Kidney glomerular epithelial cell (primary cell): ENCODE results near the gene YTHDF1.
"Not testable (repeated sequence)": the region's sequence is repeated elsewhere in the genome, so short reads cannot be mapped to it uniquely, and the experiment has no call there.

ENCODE experiments used
- DNase-seq: peaks from one replicate; lab custom pipeline; 2025; lab: John Stamatoyannopoulos, UW

The YTHDF1 gene

DNA sequence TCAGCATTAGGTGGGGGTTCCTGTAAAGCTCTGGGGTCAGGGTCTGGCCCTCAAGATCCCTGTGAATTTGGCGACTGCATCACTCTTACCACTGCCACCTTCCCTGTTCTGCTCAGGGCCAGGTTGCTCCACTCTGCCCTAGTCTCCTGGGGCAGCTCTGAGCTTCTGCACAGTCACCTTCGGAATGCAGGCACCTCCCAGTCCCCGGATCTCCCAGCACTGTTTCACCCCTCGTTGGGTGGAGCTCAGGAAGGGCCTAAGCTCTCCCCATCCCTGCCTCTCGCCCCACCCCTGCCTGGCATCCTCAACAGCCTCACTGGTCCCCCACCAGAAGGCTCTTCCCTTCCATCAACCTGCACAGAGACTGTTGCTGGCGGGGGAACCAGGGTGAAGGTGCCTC lies 46.2 kb downstream of the YTHDF1 start:
- DNase-seq: no peak

DNA sequence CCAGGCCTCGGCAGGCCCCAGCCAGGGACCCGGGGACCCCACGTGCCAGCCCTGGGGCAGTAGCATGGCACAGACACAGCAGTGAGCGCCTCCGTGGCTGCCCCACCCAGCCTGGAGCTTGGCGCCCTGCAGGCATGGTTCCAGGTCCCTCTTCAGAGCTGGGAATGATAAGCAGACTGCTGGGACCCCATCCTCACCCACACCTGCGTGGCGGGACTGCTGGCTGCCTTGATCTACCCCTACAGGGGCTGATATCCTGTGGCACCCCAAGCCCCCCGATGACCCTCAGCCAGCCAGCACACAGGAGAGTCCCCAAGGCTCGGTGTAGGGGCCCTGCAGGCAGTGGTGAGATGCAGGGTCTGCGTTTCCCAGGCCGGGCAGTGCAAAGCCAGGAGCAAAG lies 47.1 kb downstream of the YTHDF1 start:
- no peak for DNase-seq

DNA sequence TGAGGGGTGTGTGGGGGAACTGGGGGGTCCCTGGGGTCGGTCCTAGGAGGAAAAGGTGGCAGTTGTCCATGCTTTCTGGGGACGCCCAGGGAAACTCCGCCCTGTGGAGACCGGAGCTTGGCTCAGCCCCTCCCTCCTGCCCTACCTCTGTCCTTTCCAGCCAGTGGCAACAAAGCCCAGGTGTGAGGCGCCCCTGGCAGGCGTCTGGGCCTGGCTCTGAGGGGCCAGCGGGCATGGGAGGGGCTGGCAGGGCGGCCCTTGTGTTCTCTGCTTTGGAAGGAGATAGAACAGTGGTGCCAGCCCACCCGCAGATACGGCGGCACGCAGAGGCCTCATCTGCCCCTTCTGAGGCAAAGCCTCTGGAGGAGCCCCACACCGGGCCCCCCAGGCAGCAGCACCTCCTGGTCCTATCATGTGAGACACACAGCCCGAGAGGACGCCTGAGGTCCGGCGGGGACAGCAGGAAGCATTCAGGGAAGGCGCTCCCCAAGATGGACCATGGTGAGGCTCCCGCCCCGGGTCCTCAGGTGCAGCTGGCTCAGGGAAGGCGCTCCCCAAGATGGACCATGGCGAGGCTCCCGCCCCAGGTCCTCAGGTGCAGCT lies 47.9 kb downstream of the YTHDF1 start:
- no peak for DNase-seq

DNA sequence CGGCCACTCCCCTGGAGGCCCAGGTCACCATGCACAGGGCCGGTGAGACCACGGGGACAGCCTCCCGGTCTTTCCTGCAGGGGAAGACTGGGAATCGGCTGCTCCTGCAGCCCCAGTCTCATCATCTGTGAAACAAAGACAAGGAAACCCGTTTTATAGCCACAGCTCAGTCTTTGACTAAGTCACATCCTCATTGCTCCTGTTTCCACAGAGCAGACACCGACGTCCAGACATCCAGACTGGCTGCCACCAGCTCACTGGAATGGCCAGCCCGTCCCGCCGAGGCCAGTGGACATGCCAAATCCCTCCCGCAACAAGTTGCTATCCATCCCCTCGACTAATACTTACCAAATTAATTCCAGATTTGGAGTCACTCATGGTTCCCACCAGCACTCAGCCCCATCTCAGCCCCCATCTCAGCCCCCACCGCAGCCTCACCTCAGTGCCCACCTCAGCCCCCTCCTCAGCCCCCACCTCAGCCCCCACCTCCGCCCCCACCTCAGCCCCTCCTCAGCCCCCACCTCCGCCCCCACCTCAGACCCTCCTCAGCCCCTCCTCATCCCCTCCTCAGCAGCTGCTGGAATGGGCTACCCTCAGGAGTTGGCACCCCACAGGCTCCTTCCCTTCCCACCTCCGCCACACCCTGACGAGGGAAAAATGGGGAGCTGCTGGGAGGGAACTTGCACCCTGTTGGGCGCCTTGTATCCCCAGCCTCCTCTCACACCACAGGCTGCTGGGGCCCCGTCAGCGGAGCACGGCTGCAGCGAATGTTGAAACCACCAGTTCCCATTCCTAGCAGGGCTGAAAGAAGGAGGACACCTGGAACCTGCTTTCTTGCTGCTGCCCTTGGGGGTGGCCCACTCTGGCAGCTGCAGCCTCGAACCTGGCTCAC lies 48.7 kb downstream of the YTHDF1 start:
- no peak for DNase-seq

DNA sequence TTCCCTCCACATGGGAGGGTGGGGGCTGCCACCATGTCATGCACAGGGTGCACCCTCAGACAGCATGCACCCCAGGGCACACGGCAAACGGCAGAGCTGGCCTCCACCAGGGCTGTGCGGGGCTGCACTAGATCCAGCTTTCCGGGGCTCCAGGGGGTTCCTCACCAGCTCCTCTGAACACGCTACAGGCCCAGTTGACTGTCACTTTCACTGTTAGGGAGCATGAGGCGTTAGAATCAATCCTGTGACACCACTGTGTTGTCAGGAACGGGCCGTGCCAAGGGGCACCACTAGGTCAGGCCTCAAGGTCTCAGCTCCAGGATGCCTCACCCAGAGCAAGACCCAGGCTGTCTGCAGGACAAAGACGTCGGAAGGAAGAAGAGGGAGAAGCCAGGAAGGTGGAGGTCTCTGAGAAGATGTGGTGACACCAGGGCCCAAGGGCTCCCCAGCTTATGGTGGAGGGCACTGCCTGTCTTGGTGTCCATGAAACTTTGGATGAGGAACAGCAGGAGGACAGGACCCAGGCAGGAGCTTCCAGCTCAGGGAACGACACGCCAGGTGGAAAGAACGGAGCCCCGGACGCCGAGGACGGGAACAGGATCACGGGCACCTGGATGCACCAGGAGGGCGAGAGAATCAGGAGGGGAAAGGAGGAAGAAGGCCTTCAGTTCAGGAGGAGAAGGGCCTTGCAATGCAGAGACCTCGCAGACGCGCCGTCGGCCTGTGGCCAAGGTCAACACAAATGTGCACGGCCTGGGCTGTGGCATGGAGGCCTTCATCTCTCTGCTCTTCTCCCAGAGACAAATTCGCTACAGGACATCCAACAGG lies 49.5 kb downstream of the YTHDF1 start:
- DNase-seq: no peak

DNA sequence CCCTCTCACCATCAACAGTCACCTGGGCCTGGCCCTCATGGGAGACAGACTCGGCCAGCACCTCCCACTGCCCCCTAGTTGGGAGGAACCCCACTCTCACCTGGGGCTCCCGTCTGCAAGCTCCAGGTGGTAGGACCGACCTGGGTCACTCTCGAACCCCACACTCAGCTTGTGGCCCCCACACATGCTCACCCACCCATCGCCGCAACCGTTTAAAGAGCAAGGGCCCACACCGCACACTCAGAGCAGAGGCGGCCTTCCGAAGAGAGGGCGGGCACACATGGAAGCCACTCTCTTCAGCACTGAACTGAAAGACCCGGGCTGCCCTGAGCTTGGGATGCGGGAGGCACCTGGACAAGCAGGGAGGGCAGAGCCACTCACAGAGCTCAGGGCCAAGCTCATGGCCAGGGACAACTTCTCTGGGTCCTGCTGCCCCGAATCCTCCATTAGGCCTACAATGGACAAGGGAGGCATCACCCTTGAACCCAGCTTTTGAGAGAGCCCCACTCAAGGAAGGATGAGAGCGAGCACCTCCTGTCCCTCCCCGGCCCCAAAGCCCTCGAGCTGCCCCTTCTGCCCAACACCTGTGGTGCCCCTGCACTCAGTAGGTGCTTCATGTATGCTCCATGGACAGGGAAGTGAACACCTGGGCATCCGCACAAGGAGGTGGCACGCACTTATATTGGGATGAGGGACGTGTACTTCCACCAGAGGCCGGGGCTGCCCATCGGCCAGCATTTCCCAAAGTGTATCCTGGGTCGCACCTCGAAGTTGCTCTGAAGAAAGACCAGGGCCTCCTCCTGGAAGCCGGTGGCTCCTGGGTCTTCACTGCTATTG lies 50.4 kb downstream of the YTHDF1 start:
- no peak for DNase-seq

DNA sequence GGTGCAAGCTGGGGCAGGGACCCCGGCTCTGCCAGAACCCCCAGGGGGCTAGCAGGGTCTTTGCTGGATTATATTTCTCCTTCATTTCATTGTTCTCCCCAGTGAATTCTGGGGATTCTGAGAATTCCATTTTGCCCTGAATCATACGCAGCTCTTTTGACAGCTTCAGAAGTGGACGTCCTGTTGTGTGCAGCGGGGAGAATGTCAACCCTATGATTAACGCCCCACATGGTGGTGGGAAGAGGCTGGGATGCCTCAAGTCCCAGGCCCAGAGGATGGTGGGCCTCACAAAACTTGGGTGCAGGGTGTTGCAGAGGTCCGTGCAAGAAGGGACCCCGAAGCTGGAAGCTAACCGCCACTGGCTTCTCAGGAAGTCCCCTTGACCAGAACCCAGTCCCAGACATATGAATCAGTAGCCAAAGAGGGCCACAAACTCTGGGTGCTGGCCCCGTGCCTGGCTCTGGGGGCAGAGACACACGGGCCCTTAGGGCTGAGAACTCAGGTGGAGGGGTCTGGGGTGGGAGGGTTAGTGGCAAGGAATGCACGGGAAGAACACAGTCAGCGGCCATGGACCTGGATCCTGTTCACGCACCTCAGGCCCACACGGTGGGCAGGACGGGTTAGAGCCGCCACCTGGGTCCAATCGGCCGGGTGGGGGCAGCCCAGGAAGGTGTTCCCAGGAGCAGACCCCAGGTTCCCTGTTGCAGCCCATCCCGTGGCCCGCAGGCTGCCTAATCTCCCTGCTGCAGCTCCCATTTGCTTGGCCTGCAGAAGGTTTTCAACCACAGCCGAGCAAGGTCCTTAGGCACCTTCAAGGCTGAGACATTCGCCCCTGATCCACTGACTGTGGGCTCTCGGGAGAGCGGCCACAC lies 51.2 kb downstream of the YTHDF1 start:
- DNase-seq: no peak

DNA sequence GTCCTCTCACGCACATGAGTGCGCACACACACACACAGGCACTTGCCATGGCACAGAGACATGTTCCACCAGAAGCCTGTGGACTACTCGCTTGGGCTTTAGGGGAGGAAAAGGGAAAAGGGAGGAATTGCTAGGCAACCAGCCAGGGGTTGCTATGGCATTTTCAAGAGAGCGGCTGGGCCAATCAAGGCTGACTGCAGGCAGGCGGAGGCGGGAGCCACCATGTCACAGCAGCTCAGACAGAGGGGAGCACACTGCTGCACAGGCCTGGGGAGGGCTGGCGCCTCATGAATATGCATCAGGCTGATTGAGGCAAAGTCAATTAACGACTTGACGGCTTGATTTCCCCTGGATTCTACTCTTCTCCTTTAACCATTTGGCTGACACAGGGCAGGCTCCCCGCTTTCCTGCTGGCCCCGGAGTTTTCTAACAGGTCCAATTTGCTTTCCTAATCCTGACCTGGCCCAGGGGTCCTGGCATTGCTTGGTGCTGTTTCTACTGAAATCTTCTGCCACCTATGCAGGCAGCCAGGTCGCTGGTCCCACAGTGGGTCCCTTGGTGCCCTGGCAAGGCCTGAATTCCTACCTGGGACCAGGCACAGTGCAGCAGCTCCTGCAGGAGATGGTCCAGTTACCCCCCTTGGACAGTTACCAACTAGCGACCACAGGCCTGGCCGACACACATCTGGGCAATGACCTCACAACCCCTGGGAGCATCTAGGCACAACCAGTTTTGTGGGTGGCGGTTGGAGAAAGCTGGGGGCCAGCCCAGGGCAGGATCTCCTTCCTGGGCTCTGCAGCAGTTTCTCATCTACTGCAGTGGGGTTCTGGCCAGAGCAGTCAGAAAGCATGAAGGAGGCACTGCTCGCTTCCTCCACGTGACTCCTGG lies 52.1 kb downstream of the YTHDF1 start:
- DNase-seq: no peak

DNA sequence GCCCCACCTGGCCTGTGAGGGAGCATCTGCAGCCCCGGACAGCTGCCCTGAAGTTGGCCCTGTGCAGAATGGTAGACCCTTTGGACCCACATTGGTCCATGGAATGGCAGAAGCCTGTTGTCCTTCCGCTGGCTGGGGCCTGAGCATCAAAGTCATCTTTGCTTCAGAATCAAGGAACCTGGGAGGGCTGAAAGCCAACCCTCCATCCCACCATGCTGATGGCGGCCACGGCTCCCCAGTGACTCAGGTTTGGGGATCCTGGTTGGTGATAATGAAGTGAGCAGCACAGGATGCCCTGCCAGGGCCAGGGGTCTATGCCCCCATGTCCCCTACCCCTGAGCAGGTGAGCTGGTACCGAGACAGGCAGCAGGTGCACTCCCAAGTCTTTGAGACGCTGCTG lies 52.8 kb downstream of the YTHDF1 start:
- no peak for DNase-seq

DNA sequence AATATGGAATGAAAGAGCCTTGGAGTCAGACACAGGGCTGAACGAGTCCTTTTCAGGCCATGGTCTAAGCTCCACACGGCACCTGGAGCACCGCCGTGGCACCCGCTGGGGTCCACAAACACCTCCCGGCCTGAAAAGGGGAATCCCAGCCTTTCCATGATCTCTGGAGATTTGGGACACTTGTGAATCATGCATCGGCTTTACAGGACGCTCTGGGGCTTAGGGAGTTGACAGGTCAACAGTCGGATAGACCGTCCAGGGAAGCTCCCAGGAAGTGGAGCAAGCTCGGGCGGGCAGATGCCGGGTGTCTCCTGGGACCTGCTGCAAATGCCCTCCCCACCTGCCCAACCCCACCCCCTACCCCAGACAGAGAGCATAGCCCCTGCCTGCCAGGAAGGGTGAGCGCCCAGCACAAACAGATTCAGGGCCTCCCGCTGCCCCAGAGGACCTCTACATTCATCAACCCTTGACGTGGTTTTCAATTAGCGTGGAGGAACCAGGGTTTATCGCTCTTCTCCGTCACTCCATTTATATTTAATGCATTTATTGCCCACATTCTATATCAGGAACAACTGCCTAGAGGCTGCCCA lies 53.6 kb downstream of the YTHDF1 start:
- DNase-seq: no peak

DNA sequence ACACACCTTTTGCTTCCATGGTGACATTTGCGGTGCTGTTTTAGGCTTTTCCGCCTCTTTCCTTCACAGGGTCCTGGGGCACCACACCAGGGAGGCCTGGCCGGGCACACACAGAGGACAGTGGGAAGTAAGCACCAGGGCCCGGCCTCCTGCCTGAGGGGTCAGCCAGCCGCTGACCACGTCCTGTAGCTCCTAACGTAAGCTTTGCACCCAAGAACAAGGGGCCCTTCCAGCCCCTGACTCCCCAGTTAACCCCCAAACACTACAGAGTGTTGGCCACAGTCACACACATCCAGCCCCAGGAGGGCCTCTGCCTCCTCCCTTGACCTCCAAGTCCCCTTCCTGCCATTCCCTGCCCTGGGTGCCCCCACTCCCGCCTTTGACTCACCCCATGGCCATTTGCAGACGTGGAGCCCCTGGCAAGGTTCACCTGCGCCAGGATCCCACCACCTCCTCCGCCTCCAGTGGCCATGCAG lies 54.7 kb downstream of the YTHDF1 start:
- no peak for DNase-seq

DNA sequence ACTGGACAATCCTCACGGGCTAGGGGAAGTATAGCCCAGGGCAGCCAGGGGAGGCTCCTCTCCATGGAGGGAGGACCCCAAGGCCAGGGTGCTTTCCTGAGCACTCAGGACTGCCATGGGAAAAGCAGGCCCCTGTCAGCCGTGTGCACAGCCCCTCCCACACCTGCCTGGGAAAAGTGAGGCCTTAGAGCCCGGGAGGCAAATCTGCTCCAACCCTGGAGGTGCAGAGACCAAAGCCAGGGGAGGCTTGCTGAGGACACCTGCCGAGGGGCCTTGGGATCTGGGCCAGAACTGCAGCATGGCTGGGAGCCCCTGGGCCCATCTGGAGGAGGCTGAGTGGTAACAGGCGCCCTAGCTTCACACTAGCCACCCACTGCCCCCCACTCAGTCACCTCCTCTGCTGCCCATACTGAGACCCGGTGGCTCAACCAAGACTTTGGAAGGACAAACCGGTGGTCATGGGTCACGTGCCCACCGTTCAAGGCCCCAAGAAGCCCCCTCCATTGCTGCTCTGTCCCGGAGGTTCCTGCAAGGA lies 55.2 kb downstream of the YTHDF1 start:
- DNase-seq: no peak

DNA sequence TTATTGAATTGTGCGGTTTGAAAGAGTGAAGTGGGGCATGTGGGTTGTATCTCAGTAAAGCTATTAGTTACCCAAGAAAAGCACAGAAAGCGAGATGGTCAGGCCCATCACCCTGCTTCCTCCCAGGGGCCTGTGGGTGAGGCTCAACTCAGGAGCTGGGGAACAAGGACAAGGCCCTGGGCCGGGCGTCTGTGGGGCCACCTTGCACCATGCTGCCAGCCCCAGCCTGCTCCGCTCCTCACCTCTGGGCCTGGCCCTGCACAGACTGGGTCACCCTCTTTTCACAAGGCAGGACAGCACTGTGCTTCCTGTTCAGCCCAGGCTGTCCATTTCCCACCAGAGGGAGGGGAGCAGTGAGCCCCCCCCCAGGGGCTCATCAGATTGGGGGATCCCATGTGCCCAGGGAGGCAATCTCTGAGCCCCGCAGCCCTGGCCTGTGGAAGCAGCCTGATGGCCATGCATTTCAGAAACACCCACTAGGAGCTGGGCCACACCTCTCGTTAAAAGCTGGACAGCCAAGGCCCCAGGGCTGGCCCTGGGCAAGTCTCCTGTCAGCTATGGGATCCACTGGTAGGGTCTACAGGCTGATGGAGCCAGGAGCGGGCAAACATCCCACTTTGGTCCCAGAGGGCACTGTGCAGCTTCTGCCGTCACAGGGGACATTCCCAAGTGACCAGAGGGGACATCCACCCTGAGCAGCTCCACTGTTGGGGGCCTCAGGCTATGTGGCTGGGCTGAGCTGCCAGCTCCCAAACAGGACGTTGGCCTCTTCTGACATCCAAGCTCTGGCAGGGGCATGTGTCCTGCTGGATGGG lies 55.9 kb downstream of the YTHDF1 start:
- no peak for DNase-seq

DNA sequence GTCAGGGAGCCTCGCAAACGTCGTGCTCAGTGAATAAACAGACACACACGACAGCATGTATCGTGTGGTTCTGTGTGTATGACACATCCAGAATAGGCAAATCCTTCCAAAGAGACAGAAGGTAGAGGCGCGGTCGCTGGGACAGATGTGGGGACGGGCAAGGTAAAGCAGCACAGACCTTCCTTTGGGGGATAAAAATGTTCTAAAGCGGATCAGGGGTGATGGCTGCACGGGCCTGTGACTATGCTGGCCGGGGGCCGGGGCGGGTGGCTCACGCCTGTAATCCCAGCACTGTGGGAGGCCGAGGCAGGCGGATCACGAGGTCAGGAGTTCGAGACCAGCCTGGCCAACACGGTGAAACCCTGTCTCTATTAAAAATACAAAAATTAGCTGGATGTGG lies 56.7 kb downstream of the YTHDF1 start:
- DNase-seq: not testable (repeated sequence)

DNA sequence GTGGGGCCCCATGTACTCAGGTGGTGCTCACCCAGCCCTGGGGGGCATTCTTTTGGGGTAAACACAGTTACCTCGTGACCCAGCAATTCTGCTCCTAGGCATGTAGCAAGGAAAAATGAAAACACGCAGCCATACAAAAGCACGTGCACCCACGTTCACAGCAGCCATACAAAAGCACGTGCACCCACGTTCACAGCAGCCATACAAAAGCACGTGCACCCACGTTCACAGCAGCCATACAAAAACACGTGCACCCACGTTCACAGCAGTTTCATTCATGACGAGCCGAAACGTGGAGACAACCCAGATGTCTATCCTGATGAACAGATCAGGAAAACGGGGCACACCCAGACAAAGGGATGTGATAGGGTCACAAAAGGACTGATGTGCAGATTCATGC lies 57.1 kb downstream of the YTHDF1 start:
- DNase-seq: no peak

DNA sequence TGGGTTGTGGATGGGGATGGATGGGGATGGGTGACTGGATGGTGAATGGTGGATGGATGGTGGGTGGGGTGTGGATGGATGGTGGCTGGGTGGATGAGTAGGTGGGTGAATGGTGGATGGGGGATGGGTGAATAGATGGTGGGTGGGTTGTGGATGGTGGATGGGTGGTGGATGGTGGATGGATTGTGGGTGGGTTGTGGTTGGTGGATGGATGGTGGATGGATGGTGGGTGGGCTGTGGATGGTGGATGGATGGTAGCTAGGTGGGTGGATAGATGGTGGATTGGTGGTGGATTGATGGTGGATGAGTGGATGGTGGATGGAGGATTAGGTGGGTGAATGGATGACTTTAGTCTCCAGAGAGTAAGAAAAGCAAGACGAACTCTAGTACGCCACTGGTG lies 57.6 kb downstream of the YTHDF1 start:
- no peak for DNase-seq

DNA sequence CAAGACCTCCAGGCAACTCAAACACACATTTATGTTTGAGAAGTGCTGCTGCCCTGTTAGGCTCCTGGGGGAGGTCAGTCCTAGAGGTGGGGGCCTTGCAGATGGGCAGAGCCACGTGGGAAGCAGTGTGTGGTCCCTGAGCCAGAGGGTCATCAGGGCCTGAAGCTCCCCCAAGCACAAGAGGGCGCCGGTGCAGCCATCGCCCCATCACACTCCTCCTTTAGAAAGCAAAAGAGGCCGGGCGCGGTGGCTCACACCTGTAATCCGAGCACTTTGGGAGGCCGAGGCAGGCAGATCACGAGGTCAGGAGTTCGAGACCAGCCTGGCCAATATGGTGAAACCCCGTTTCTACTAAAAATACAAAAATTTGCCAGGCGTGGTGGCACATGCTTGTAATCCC lies 58.5 kb downstream of the YTHDF1 start:
- not testable (repeated sequence) for DNase-seq

DNA sequence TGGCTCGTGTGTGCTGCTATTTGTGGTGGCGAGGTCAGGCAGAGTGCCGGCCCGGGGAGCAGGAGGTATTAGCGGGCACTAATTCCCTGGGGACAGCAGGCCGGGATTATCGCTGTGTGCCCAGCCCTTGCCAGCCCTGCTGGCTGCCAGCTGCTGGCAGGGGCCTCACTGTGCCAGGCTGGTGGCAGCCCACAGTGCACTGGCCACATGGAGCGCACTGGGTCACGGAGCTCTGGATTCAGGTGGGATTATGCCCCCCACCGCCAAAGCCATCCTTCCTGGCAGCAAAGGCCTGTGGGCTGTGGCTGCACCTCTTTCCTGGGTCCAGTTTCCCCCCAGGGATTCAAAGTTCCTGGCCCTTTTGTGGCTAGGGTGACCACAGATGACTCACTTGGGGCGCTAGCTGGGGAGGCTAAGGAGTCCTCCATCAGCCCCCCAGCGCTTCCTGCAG lies 59.7 kb downstream of the YTHDF1 start:
- DNase-seq: no peak
